HL-60 (cell line): ENCODE measurements around the gene CD300LG.

ENCODE experiments used
- DNase-seq, 2 experiments: peaks; one replicate each; pipeline ENCODE4 v3.0.0-alpha.2; 2010 to 2020; ENCODE audit warnings: low read depth in 1 of 2, low spot score in 1 of 2
- H3K27ac ChIP-seq: fragments of 250-450 bp; sonication (Bioruptor Pico); replicated peaks from 2 replicates; pipeline ENCODE4 v1.5.1; 2020; ENCODE audit warnings: mild to moderate bottlenecking, moderate library complexity
- H3K27me3 ChIP-seq: fragments of 250-450 bp; sonication (Bioruptor Pico); 2 replicates; pipeline ENCODE4 v1.5.1; 2021; ENCODE audit warnings: mild to moderate bottlenecking, moderate library complexity; ENCODE audit not compliant: insufficient read depth, poor library complexity, severe bottlenecking
- H3K4me3 ChIP-seq: replicated peaks from 2 replicates; pipeline ENCODE4 v1.5.1; 2011; ENCODE audit warnings: mild to moderate bottlenecking, control low read depth, low read length; ENCODE audit not compliant: insufficient read depth
- CTCF ChIP-seq: IDR thresholded peaks from one replicate; pipeline ENCODE4 v1.5.1; 2011; ENCODE audit warnings: low read length, control low read depth, inconsistent platforms; ENCODE audit not compliant: insufficient read depth
- GABPA ChIP-seq: IDR thresholded peaks from 2 replicates; pipeline ENCODE4 v1.6.1; 2012; ENCODE audit warnings: low read depth
- POLR2AphosphoS5 ChIP-seq: IDR thresholded peaks from 2 replicates; pipeline ENCODE4 v1.6.1; 2012; ENCODE audit warnings: low read depth
- SPI1 ChIP-seq: IDR thresholded peaks from 2 replicates; pipeline ENCODE4 v1.6.1; 2012; ENCODE audit warnings: low read depth, mild to moderate bottlenecking, borderline replicate concordance
- TF ChIP-seq, protein P1 (sequence below): IDR thresholded peaks from 2 replicates; pipeline ENCODE4 v1.6.1; 2012; ENCODE audit warnings: low read depth; ENCODE audit not compliant: insufficient replicate concordance

Gene CD300LG

DNA sequence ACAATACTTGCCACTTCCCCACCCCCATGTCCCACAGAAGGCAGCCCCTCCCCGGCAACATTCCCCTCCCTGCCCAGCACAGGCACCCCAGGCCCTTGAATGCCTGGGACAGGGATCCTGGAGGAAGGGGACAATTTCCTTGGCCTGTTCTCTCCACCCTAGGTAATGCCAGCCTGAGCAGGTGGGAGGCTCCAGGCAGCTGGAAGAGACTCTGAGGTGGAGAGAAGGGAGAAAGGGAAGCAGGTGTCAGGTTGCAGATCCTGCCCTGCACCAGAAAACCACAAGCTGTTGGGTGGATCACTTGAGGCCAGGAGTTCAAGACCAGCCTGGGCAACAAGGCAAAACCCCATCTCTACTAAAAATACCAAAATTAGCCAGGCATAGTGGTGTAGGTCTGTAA is 51.5 kb downstream of the CD300LG start:
- no peak overlapping the region for H3K27ac ChIP-seq
- TF ChIP-seq GABPA = no peak
- TF ChIP-seq SPI1 = no peak
- no peak for TF ChIP-seq POLR2AphosphoS5
- TF ChIP-seq, protein P1, sequence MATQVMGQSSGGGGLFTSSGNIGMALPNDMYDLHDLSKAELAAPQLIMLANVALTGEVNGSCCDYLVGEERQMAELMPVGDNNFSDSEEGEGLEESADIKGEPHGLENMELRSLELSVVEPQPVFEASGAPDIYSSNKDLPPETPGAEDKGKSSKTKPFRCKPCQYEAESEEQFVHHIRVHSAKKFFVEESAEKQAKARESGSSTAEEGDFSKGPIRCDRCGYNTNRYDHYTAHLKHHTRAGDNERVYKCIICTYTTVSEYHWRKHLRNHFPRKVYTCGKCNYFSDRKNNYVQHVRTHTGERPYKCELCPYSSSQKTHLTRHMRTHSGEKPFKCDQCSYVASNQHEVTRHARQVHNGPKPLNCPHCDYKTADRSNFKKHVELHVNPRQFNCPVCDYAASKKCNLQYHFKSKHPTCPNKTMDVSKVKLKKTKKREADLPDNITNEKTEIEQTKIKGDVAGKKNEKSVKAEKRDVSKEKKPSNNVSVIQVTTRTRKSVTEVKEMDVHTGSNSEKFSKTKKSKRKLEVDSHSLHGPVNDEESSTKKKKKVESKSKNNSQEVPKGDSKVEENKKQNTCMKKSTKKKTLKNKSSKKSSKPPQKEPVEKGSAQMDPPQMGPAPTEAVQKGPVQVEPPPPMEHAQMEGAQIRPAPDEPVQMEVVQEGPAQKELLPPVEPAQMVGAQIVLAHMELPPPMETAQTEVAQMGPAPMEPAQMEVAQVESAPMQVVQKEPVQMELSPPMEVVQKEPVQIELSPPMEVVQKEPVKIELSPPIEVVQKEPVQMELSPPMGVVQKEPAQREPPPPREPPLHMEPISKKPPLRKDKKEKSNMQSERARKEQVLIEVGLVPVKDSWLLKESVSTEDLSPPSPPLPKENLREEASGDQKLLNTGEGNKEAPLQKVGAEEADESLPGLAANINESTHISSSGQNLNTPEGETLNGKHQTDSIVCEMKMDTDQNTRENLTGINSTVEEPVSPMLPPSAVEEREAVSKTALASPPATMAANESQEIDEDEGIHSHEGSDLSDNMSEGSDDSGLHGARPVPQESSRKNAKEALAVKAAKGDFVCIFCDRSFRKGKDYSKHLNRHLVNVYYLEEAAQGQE = no peak
- no peak for TF ChIP-seq CTCF
- DNase-seq = no peak
- no peak overlapping the region for H3K4me3 ChIP-seq
- peaks cover 22% of the 10 kb centered on the region for H3K27me3 ChIP-seq

DNA sequence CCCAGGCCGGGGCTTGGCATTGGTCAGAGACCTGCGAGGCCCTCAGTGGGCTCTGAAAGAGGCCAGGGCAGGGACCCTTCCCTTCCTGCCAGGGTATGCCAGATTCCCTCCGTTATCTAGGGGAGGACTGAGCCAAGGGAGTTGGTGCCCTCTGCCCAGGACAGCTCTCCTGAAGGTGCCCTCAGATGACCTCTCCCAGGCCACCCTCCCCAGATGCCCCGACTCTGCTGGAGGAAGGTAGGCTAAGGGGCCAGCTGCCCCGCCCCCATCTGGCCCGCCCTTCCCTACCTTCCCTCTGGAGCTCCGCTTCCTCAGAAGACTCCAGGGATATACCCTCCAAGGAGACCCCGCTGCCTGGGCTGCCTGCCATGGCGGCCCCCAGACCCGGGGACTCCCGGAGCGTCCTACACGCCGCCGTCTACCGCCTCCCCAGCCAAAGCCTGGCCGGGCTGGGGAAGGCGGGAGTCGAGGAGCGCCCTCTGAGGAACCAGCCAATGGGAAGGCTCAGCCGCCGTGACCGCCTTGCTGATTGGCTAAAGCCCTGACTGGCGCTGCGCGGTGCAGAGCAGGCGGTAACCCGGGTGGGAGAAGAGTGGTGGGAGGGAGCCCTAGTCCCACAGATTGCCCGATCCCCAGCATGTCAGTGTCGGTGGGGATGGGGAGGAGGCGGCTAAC is 53.3 kb downstream of the CD300LG start:
- TF ChIP-seq CTCF (no peak), GABPA (no peak), SPI1 (no peak), POLR2AphosphoS5 (no peak)
- TF ChIP-seq, protein P1 = no peak
- Histone ChIP-seq H3K27me3 (peaks cover 28% of the 10 kb centered on the region), H3K27ac (no peak overlapping the region), H3K4me3 (peak overlapping the region; percentile 33)
- peak; percentile 54 for DNase-seq

DNA sequence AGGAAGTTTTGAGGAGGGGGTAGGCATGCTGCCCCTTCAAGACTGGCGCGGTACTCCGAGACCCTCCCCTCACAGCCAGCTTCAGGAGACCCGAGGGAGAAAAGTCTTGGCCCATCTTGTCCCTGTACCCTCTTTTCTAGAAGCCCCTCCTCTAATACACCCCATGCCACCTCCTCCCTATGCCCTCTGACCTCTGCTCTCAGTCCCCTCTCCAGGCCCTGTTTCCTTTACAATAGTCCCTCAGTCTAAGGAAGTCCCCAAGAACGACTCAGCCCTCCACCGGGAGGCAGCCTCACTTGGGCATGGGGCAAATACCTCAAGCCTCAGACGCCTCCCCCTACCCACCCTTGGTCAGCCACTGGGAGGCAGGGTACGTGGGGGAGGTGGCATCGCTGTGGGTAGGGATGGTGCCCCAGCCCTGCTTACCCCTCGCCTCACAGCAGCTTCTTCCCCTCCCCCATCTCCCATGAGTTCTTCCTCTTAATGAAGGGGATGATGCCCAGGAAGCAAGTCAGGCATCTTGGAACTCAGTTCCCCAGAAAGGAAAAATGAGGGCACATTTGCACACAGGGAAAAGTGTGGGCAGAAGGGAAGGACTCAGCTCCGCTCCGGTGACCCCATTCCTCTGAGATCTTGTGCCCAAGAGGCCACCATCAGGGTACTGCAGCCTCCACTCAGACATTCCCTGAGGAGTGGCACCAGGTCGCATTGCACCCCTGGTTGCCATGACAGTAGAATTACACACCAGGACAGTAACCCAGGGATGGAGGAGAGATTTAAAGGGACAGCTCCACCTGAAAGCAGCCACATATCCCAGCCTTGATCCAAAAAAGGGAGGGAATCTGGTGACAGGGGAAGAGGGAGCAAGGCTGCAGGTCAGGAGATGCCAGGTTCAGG is 54.1 kb downstream of the CD300LG start:
- Histone ChIP-seq H3K27me3 (peaks cover 36% of the 10 kb centered on the region), H3K27ac (no peak overlapping the region), H3K4me3 (peak overlapping the region; percentile 33)
- TF ChIP-seq GABPA (no peak), POLR2AphosphoS5 (no peak), CTCF (no peak), SPI1 (no peak)
- TF ChIP-seq, protein P1 = no peak
- DNase-seq = no peak
